GM18502 (cell line): Measurements from ENCODE around the gene CETP.
A peak's percentile ranks its signal among the peaks of the same experiment; 100 is the strongest.
"Not testable (repeated sequence)": the region's sequence is repeated elsewhere in the genome, so short reads cannot be mapped to it uniquely, and the experiment has no call there.

Experiments
- ATAC-seq: cut with Tn5 transposase; IDR thresholded peaks from one replicate; pipeline ENCODE4 v1.9.1; 2021; ENCODE audit warnings: mild to moderate bottlenecking; ENCODE audit not compliant: unreplicated experiment, poor library complexity

The CETP gene

GRCh38 chr16:56933828-56934598 lies 27.7 kb upstream of the CETP start:
- ATAC-seq: no peak

DNA sequence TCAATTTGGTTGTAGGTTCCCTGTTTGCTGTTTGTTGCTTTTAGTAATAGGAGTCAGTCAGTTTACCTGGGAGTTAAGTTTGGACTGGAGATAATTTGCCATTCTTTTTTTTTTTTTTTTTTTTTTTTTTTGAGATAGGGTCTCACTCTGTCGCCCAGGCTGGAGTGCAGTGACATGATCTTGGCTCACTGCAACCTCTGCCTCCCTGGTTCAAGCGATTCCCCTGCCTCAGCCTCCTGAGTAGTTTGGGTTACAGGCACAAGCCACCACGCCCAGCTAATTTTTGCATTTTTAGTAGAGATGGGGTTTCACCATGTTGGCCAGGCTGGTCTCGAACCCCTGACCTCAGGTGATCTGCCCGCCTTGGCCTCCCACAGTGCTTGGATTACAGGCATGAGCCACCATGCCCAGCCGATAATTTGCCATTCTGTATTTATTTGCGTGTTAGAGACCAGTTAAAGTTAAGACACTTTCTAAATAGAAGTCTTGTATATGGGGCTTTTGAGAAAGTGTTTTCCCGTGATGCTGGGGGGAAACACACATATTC lies 27.1 kb upstream of the CETP start:
- not testable (repeated sequence) for ATAC-seq

DNA sequence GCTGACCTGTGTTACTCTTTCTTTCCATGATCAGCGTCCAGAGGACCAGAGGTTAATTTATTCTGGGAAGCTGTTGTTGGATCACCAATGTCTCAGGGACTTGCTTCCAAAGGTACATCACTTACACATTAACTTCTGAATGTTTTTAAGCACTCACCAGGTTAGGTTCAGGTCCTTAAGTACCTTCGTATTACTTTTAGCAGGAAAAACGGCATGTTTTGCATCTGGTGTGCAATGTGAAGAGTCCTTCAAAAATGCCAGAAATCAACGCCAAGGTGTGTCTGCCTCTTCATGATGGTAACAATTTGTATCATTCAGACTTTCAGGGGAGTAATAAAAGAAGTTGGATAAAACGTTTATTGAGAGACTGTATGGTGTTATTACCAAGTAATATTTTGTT lies 26.5 kb upstream of the CETP start:
- ATAC-seq: no peak

- no peak for ATAC-seq
Observed at GRCh38 chr16:56936491-56936890, 25.3 kb upstream of the CETP start.

GRCh38 chr16:56936950-56937349 lies 24.8 kb upstream of the CETP start:
- ATAC-seq: no peak

GRCh38 chr16:56938664-56939513 lies 22.9 kb upstream of the CETP start:
- ATAC-seq: peak; percentile 37

DNA sequence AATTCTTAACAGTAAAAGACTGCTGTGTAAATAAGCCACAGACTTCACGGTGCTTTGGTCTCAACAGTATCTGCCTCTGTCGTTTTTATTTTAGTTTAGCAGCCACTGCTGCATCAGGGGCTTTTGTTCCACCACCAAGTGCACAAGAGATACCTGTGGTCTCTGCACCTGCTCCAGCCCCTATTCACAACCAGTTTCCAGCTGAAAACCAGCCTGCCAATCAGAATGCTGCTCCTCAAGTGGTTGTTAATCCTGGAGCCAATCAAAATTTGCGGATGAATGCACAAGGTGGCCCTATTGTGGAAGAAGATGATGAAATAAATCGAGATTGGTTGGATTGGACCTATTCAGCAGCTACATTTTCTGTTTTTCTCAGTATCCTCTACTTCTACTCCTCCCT lies 21.9 kb upstream of the CETP start:
- no peak for ATAC-seq

GRCh38 chr16:56941092-56941491 lies 20.7 kb upstream of the CETP start:
- ATAC-seq: no peak

- ATAC-seq: no peak
Observed at GRCh38 chr16:56941856-56942331, 19.9 kb upstream of the CETP start.

DNA sequence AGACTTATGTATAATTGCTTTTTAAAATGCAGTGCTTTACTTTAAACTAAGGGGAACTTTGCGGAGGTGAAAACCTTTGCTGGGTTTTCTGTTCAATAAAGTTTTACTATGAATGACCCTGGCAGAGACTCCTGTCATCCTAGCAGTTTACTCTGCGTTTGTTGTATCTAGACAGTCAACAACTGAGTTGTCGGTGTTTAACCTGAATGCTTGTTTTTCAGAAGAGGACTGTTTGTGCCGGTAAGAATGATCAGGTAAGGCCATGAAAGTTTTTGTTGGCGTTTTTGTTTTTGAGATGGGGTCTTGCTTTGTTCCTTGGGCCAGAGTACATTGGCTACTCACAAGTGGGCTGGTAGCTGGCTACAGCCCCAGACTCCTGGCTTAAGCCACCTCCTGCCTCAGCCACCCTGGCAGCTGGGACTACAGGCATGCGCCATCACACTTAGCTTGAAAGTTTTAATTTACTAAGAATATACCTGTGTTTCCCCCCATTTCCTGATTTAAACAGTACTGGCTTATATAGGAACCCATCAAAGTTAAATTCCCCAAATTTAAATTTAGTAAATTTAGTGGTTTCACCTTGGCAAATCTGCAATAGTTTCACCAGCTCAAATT lies 17.9 kb upstream of the CETP start:
- no peak for ATAC-seq

GRCh38 chr16:56944954-56945839 lies 16.6 kb upstream of the CETP start:
- ATAC-seq: peak; percentile 40

- no peak for ATAC-seq
Observed at GRCh38 chr16:56945847-56946527, 15.8 kb upstream of the CETP start.

DNA sequence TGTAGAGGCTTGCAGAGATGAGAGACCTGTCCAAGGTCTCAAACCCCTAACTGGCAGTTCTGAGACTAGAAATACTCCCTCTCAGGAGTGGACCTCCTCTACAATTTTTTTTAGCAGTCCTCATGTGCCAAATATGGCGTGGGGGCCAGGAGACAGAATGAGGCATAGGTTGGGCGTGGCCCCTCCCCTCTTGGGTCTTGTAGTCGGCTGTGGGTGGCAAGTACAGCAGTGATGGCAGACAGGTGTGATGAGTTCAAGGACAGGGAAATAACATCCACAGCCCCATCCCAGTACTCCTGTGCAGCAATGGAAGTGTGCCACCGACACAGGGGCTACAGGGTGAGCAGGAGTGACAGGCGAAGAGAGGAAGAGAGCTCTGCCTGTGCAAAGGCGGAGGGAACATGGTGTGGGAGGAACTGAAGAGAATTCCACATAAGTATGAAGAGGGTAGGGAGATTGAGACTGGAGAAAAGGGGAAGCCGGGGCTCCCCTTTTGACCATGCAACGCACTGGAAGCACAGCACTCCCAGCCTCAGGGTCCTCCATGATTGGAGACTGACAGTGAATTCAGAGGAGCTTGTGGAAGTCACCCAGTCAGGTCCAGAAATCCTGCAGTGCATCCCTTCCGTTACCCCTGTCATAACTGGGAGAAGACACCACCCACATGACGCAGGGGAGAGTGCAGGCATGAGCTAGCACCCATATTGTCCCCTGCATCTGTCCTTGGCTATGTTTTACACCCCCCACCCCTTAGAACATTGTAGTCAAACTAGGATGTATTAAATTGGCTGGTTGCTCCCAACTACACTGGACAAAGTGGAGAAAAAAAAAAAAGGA lies 14.8 kb upstream of the CETP start:
- ATAC-seq: no peak

DNA sequence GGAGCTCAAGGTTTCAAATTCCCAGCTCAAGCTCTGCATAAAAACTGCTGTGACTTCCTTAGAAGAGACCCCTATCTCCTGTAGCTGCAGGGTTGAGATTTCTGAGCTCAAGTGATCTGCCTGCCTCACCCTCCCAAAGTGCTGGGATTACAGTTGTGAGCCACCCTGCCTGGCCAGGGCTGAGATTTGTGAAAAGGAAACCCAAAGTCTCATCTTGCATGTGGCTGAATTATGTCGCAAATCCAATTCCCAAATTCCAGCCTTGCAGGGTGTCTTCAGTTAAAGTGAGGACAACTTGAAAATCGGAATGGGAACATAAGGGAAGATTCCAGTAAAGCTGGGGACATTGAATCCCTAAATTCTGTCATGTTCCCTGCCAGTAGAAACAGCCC lies 14.2 kb upstream of the CETP start:
- no peak for ATAC-seq

- no peak for ATAC-seq
Observed at GRCh38 chr16:56948234-56948633, 13.5 kb upstream of the CETP start.

GRCh38 chr16:56950051-56950450 lies 11.7 kb upstream of the CETP start:
- ATAC-seq: no peak

- ATAC-seq: no peak
Observed at GRCh38 chr16:56950455-56950854, 11.3 kb upstream of the CETP start.
